Neutrophil (primary cell): Measurements from ENCODE around the gene RPN2.

Source experiments
- H3K27ac ChIP-seq: fragments of 200-600 bp; sonication (generic); 2 replicates; pipeline ENCODE4 v1.5.1; 2016; ENCODE audit warnings: mild to moderate bottlenecking, moderate library complexity
- H3K27me3 ChIP-seq: fragments of 200-600 bp; sonication (generic); 2 replicates; pipeline ENCODE4 v1.6.0; 2016; ENCODE audit warnings: mild to moderate bottlenecking
- H3K36me3 ChIP-seq: fragments of 200-600 bp; sonication (generic); 2 replicates; pipeline ENCODE4 v1.5.1; 2017
- H3K4me1 ChIP-seq, 2 experiments: fragments of 200-600 bp in 1 of 2; sonication (generic) in 1 of 2; 1 replicate in 1 of 2; 2 replicates in 1 of 2; pipeline versions ENCODE4 v1.5.1 to v1.6.1; 2013 to 2016; ENCODE audit warnings: low read depth in 1 of 2, low read length in 1 of 2, mild to moderate bottlenecking in 1 of 2, moderate library complexity in 1 of 2; ENCODE audit not compliant: control insufficient read depth in 1 of 2, insufficient read depth in 1 of 2
- H3K4me3 ChIP-seq, 2 experiments: fragments of 200-600 bp in 1 of 2; sonication (generic) in 1 of 2; 1 replicate in 1 of 2; 2 replicates in 1 of 2; pipeline ENCODE4 v1.5.1; 2013 to 2016; ENCODE audit warnings: low read depth in 1 of 2, low read length in 1 of 2, mild to moderate bottlenecking in 1 of 2, moderate library complexity in 1 of 2
- H3K9me3 ChIP-seq: fragments of 200-600 bp; sonication (generic); 2 replicates; pipeline ENCODE4 v1.5.1; 2016
- CTCF ChIP-seq: fragments of 200-600 bp; sonication (generic); IDR thresholded peaks from 2 replicates; pipeline ENCODE4 v1.5.1; 2016; ENCODE audit warnings: antibody characterized with exemption

RPN2 gene

GRCh38 chr20:37205794-37206193 lies 26.7 kb downstream of the RPN2 start:
- Histone ChIP-seq H3K27ac (no peak overlapping the region), H3K4me3 (no peak overlapping the region), H3K9me3 (no peaks in the 10 kb centered on the region), H3K36me3 (peaks cover 73% of the 10 kb centered on the region), H3K4me1 (no peaks in the 10 kb centered on the region), H3K27me3 (no peaks in the 10 kb centered on the region)
- no peak for TF ChIP-seq CTCF

- H3K36me3 ChIP-seq: peaks cover 70% of the 10 kb centered on the region
- no peaks in the 10 kb centered on the region for H3K27me3 ChIP-seq
- H3K27ac ChIP-seq: no peak overlapping the region
- H3K9me3 ChIP-seq: no peaks in the 10 kb centered on the region
- TF ChIP-seq CTCF: no peak
- no peaks in the 10 kb centered on the region for H3K4me1 ChIP-seq
- no peak overlapping the region for H3K4me3 ChIP-seq
Measured at GRCh38 chr20:37207171-37207570, 28.0 kb downstream of the RPN2 start.

GRCh38 chr20:37209193-37209592 lies 30.1 kb downstream of the RPN2 start:
- Histone ChIP-seq H3K4me1 (no peaks in the 10 kb centered on the region), H3K27me3 (no peaks in the 10 kb centered on the region), H3K27ac (no peak overlapping the region), H3K9me3 (no peaks in the 10 kb centered on the region), H3K4me3 (no peak overlapping the region), H3K36me3 (peaks cover 79% of the 10 kb centered on the region)
- no peak for TF ChIP-seq CTCF

GRCh38 chr20:37209661-37210314 lies 30.7 kb downstream of the RPN2 start:
- Histone ChIP-seq H3K9me3 (no peaks in the 10 kb centered on the region), H3K27ac (no peak overlapping the region), H3K27me3 (no peaks in the 10 kb centered on the region), H3K4me3 (no peak overlapping the region), H3K36me3 (peaks cover 79% of the 10 kb centered on the region), H3K4me1 (no peaks in the 10 kb centered on the region)
- TF ChIP-seq CTCF: no peak

GRCh38 chr20:37218441-37218840 lies 39.3 kb downstream of the RPN2 start:
- no peaks in the 10 kb centered on the region for H3K27me3 ChIP-seq
- H3K27ac ChIP-seq: no peak overlapping the region
- peaks cover 20% of the 10 kb centered on the region for H3K36me3 ChIP-seq
- H3K4me3 ChIP-seq: no peak overlapping the region
- peaks cover 30 to 34% of the 10 kb centered on the region in 2 experiments for H3K4me1 ChIP-seq
- H3K9me3 ChIP-seq: no peaks in the 10 kb centered on the region
- no peak for TF ChIP-seq CTCF
